ENCODE results near the gene TMEM98.
"Not testable (repeated sequence)": the region's sequence is repeated elsewhere in the genome, so short reads cannot be mapped to it uniquely, and the experiment has no call there.

TMEM98 gene

DNA sequence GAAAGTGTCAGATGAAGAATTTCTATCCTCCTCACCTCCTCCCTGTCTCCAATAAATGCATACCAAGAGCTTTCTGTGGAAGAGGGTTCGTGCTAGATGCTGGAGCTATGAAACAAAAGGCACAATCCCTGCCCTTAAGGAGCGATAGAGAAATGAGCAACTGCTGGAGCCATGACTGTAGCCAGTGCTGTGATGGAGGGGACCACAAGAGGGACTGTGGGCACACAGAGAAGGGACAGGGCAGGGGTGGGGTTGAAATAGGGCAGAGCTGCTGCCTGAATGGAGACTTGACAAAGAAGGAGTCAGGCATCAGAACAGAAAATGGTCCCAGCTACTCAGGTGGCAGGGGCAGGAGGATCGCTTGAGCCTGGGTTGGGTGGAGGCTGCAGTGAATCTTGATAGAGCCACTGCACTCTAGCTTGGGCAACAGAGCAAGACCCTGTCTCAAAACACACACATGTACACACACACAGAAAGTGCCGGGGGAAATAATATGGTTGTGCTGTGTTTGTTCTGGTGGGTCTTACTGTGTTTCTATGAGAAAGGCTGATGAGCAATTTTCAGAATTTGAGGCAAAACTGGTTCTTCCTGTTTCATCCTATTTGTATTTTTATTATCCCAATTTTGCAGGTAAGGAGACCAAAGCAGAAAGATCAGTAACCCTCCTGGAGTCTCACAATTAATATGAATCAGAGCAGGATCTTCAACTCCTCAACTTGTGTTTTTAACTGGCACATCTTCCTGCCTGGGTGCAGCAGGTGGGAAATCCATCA lies 16.5 kb downstream of the TMEM98 start:
- DNase-seq: no peak

DNA sequence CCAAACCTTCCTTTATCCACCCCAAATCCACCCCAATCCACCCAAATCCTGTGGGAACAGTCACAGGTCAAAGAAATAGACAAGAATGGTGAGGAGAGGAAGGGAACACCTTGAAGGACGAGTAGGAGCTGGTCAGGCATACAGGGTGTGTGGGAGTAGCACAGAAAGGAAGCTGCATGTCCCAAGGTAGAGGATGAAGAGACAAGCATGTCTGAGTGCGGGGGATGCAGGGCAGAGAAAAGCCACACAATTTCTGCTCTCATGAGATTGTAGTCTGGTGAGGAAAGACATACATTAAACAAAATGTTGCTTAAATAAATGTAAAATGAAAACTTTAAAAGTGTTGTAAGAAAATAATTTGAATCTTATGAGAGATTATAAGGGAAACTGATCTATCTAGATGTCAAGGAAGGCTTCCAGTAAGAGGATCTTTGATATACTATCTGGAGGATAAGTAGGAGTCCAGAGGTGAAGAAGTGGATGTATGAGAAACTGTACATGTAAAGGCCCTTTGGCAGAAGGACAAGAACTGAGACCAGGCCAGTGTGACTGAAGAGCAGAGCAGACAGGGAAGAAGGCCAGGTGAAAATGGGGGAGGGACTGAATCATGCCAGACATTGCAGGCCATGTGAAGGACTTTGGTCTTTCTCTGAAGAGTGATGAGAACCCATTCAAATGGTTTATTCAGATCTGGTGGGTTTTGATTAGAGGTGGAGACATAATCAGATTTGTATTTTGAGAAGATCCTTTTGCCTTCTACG lies 18.6 kb downstream of the TMEM98 start:
- DNase-seq: no peak

DNA sequence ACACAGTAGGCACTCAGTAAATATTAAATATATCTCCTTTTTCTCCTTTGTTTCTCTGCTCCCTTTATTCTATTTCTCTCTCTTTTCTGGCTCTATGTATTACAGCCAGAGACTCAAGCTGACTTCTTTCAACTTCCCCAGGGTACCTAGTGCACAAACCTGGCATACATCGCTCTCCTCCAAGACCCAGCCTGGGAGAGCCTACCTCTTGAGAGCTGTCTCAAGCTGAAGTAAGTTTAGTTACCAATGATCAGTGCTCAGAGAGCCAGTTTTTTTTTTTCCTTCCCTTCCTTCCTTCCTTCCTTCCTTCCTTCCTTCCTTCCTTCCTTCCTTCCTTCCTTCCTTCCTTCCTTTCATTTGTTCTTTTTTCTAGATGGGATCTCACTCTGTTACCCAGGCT lies 19.8 kb downstream of the TMEM98 start:
- no peak for DNase-seq

DNA sequence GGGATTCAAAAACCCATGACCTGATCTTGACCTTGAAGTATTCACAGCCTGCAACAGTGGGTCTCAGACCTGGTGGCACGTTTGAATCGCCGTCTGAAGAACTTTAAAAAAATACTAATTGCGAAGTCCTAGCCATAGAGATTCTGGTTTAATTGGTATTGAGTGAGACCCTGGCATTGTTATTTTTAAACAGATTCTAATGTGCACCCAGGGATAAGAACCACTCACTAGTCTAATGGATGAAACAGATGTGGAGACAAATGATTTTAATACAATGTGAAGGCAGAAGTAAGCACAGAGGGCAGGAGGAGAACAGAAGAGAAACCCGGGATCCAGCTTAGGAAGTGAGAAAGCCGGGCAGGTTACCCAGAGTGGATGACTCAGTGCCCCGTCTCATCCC lies 21.2 kb downstream of the TMEM98 start:
- no peak for DNase-seq

DNA sequence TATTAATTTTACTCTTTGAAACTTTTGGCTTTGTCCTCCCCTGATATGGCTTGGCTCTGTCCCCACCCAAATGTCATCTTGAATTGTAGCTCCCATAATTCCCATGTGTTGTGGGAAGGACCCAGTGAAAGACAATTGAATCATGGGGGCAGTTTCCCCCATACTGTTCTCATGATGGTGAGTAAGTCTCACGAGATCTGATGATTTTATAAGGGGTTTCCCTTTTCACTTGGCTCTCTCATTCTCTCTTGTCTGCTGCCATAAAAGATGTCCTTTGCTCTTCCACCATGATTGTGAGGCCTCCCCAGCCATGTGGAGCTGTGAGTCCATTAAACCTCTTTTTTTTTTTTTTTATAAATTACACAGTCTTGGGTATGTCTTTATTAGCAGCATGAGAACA lies 24.5 kb downstream of the TMEM98 start:
- not testable (repeated sequence) for DNase-seq

DNA sequence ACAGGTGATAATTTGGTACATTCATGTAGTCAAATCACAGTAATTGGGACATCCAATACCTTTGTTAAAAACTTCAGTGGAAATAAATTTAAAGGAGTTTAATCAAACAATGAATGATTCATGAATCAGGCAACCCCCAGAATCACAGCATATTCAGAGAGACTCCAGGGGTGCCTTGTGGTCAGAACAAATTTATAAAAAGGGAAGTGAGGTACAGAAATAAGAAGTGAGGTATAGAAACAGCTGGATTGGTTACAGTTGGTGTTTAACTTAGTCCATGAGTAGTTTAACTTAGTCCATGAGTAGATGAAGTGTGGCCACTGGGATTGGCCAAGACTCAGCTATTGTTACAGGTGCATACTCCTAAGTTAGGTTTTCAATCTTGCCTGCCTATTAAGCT lies 25.1 kb downstream of the TMEM98 start:
- no peak for DNase-seq

DNA sequence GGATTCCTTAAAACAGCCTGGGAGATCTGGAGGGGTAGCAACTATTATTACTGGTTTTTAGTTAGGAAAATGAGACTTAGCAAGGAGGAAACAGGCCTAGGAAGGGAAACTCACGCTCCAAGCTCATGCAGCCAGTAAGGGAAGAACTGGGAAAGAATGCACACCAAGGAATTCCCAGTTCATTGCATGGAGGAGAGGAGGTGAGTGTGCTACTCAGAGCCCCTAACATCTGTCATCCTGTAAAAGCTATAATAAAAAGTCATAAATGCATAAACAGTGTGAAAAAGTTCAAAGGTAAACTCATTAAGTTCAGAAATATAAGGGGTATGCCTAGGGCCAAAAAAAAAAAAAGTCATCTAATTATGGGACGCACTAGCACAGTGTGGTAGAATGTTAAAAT lies 25.9 kb downstream of the TMEM98 start:
- no peak for DNase-seq

DNA sequence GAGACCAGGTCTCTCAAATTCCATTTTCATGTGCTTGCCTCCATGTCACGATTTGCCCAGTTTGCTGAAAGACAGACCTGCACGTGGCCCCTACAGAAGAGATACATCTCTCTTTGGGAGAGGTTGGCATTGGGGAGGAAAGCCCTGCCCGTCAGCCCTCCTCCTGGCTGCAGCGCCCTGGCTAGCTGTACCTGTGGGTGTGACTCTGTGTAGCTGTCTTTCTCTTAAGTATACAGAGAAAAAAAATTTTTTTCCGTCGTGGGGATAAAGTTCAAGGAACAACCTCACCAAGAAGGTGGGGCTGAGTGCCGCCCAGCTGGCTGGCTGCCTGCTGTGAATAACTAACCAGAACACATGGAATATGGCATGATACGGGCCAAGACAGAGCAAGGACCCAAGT lies 26.5 kb downstream of the TMEM98 start:
- DNase-seq: no peak

DNA sequence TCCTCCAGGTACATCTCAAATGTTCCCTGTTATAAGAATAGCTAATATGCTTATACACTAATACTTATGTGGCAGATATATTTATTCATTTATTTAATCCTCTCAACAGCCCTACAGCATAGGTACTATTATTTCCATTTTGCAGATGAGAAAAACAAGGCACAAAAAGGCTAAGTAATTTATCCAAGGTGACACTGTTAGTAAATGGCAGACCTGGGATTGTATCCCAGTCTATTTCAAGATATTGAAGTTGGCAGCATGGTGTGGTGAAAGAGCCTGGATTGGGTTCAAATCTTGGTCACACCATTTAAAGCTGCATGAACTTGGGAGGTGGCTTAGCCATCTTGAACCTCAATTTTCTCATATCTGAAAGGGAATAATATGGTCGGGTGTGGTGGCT lies 27.2 kb downstream of the TMEM98 start:
- no peak for DNase-seq

DNA sequence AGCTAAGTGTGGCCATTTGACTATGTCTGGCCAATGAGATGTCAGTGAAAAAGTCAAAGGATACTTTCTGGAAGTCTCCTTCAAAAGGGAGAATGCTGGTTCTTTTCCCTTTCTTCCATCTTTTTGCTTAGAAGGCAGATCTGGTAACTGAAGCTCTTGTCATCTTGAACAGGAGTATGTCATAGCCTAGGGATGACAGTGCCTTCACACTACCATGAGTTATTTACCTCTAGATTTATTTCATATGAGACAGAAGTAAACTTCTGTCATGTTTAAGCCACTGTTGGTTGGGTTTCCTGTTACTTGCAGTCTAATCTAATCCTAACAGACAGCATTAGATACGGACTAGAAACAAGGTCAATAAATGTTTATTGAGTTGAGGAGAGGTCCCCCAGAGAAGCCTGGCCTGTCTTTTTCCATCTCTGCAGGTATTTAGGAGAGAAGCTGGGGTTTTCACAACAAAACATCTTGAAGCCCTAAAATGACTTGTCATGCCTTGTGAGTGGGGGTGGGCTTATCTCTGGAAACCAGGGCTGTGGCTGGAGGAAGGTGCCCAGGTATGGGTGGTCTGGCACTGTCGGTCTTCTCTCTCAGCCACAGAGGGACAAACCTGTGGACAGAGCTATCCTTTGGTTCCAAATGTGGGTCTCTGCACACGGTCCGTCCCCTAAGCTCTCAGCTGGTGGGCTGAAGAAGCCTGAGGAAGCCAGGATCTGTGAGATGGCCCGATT lies 28.5 kb downstream of the TMEM98 start:
- DNase-seq: no peak

DNA sequence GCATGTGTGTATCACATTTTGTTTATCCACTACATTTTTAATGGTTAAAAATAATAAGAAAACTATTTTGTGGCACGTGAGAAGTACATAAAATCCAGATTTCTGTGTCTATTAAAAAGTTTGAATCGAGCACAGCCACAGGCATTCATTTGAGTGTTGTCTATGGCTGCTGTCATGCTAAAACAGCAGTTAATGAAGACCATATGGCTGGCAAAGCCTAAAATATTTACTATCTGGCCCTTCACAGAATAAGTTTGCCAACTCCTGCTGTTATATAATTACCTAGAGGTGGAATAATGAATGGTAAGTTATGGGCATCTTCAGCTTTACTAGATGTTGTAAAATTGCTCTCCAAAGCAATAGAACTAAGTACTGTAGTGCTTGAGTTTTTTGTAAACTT lies 30.5 kb downstream of the TMEM98 start:
- DNase-seq: no peak

DNA sequence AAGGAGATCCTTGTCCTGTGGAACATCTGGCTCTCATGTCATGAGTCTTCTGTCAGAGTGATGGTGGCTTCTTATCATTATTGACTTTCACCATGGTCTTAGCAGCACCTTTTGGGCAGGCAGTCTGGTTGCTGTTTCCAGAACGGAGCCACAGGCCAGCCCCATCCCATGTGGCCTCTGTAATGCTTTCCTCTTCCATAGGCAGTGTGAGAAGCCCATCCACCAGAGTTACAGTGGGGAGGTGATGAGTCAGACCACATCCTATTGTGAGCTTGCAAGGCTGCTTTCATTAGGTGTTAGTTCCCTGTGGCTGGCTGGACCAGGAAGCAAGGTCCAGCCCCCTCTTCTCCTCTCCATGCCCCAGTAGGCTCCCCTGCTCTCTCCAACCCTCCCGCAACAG lies 32.9 kb downstream of the TMEM98 start:
- DNase-seq: no peak

DNA sequence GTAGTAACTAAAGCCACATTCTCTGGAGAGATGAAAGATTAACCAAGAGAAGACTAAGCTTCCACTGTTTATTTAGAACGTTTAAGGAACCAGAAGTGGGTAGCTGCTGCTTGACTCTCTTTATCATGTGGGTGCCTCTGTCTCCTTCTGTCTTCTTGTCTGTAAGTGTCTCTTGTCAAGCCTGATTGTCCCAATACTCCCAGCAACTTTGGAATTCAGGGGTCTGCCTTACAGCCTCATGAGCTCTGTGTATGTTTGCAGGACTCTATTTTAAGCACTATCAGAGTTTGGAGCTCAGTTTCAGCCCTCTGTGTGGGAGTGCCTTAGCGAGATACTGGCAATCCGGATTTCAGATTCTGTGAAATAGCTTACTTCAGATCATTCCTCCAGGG lies 34.4 kb downstream of the TMEM98 start:
- DNase-seq: no peak

DNA sequence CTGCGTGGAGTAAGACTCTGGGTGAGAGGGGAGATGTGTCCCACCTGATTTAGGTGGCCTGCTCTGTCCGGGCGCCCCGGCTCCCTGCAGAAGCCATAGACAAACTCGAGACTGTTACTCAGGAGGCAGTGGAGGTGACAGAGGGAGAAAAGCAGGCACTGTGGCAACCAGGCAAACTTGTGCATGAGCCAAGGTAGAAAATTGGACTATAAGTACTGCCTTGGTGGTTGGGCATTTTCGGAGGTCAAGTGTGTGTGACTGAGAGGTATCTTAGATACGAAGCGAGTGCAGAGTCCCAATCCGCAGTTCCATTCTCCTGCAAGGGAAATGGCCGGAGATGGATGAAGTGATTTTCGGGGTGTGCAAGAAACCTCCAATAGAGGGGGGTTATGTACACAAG lies 36.6 kb downstream of the TMEM98 start:
- no peak for DNase-seq

DNA sequence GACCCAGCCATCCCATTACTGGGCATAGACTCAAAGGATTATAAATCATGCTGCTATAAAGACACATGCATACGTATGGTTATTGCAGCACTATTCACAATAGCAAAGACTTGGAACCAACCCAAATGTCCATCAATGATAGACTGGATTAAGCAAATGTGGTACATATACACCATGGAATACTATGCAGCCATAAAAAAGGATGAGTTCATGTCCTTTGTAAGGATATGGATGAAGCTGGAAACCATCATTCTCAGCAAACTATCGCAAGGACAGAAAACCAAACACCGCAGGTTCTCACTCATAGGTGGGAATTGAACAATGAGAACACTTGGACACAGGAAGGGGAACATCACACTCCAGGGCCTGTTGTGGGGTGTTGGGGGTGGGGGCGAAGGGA lies 41.3 kb downstream of the TMEM98 start:
- DNase-seq: not testable (repeated sequence)

DNA sequence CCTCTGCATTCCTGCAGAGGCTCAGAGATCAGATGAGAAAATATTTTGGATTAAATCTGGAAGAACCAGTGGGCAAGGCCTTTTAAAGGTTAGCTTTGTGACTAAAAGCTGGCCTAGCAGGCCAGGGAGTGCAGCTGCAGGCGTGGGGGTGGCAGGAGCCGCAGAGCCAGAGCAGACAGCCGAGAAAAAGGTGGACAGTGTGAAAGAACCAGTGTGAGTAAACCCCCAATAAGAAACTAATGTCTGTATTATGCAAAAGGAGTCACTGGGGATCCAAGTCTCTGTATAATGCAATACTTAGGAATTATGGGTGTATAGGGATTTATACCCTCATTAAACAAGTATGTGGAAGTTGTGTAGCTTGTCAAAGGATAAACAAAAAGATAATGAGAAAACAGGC lies 42.3 kb downstream of the TMEM98 start:
- DNase-seq: no peak

DNA sequence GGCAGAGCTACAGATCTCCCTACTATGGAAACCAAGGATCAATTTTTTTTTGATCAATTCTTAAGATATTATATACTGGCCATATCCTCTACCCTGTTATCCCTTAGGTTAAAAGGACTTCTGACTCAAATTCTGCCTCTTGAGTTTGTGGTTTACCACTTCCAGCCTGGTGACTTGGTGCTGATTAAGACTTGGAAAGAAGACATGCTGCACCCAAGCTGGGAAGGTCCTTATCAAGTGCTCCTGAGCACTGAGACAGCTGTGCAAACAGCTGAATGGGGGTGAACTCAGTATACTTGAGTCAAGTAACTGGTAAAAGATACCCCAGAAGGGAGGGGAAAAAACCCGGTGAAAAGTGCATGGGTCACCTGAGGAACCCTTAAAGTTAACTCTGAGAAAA lies 43.2 kb downstream of the TMEM98 start:
- no peak for DNase-seq

DNA sequence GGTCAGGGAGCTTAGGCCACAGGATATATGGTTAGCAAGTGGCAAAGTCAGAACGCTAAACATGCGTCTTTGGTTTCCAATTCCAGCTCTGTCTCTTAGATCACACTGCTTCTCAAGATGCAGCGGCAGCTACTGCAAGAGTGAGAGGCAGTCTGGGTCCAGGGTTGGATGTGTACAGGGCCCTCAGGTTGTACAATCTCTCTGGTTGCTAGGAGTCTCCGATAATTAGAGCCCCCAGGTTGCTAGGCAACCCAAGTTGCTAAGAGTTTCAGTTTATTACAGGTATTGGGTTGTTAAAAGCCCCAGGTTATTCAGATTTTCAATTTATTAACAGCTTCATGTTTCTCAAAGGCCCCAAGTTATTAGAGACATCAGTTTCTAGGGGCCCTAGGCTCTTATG lies 48.2 kb downstream of the TMEM98 start:
- no peak for DNase-seq

DNA sequence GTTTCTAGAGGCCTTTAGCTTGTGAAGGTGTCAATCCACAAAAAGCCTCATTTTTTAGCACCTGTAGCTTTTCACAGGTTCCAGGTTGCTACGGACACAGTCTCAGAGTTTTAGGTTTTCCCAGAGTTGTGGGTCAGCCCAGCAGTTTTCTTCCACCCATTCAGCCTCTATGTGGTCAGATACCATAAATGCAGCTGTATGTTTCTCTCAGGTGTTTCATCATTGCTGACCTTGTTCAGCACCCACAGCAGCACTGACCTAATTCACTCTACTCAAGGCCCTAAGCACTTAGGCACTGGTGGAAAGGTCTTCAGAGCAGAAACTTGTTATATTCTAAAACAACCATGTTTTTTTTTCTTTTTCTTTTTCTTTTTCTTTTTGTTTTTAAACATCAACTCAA lies 48.7 kb downstream of the TMEM98 start:
- DNase-seq: no peak

DNA sequence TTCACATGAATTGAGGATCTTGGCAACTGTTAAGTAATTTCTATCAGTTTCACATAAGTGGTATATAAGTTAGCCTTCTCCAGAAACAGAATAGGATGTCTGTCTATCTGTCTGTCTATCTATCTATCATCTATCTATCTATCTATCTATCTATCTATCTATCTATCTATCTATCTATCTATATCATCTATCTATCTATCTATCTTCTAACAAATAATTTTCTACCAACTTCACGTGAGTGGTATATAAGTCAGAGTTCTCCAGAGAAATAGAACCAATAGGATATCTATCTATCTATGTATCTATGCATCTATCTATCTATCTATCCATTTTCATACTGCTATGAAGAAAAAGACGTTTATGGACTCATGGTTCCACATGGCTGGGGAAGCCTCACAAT lies 52.3 kb downstream of the TMEM98 start:
- no peak for DNase-seq

DNA sequence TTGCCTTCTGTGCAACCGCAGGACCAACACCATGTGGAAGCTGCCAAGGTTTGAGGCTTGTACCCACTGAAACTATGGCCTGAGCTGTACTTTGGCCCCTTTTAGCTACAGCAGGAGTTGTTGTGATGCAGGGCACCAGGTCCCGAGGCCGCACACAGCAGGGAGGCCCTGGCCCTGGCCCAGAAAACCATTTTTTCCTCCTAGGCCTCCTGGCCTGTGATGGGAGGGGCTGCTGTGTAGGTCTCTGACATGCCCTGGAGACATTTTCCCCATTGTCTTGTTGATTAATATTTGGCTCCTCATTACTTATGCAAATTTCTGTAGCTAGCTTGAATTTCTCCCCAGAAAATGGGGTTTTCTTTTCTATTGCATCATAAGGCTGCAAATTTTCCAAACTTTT lies 53.7 kb downstream of the TMEM98 start:
- not testable (repeated sequence) for DNase-seq

DNA sequence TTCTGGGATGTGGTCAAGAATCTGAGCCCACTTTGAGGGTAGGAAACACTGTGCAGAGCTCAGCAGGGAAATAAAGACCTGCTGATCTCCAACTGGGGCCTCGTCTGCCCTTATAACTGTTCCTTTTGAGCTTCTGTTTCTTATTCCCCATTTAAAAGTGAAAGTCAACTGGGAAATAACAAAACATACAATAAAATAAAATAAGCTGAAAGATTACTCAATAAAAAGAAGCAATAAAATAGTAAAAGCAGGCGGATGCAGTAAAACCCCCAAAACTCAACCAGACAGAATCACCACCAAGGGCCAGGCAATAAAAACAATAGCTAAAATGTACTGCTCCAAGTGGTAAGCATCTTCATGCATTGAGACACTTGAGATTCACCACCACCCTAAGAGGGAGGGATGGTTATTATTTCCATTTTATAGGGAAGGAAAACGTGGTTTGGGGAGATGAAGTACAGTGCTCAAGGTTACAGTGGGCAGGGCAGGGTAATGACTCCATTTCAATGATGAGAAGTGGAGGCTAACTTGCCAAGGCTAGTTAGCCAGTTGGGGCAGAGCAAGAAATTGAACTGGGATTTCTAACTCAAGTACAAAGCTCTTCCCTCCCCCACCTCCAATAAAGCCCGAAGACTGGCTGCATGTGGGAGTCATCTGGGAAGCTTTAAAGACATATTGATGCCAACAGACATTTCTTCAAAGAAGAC lies 57.2 kb downstream of the TMEM98 start:
- DNase-seq: no peak

DNA sequence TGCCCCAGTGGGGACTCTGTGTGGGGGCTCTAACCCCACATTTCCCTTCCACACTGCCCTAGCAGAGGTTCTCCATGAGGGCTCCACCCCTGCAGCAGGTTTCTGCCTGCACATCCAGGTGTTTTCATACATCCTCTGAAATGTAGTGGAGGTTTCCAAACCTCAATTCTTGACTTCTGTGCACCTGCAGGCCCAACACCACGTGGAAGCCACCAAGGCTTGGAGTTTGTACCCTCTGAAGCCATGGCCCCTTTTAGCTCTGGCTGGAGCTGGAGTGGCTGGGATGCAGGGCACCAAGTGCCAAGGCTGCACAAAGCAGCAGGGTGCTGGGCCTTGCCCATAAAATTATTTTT lies 59.5 kb downstream of the TMEM98 start:
- not testable (repeated sequence) for DNase-seq

Measured in NCI-H1417 treated with DMSO at 0.1 percent for 48 hours (cell line).